Common myeloid progenitor, CD34-positive (primary cell): Measurements from ENCODE around the gene SMPDL3B.

Experiments used
- CTCF ChIA-PET: fragments of 350-600 bp; sonication (Branson Sonifier 250); formaldehyde crosslinking; loops from one replicate; lab custom pipeline; 2021; ENCODE audit warnings: antibody characterized with exemption; lab: Charles Lee
- POLR2A ChIA-PET: fragments of 350-600 bp; sonication (Branson Sonifier 250); formaldehyde crosslinking; loops from one replicate; lab custom pipeline; 2021; ENCODE audit warnings: antibody characterized with exemption; lab: Charles Lee
- DNase-seq, 3 donors: peaks; one replicate each; pipeline versions ENCODE4 v3.0.0 to v3.0.0-alpha.2; 2013
- H3K27ac ChIP-seq, 2 experiments: 1 replicate in 1 of 2; 2 replicates in 1 of 2; pipeline ENCODE4 v1.7.0; 2013; ENCODE audit warnings: inconsistent platforms in 2 of 2, low read length in 2 of 2, mild to moderate bottlenecking in 2 of 2, low read depth in 1 of 2, moderate library complexity in 1 of 2; ENCODE audit not compliant: severe bottlenecking in 2 of 2, insufficient read depth in 1 of 2, poor library complexity in 1 of 2
- H3K27me3 ChIP-seq, 5 experiments: replicated peaks in 2 of 5; 1 replicate in 3 of 5; 2 replicates in 2 of 5; pipeline versions ENCODE4 v1.6.1 to v1.7.0; 2013; ENCODE audit warnings: low read length in 4 of 5, mild to moderate bottlenecking in 2 of 5, moderate library complexity in 2 of 5, inconsistent platforms in 1 of 5; ENCODE audit not compliant: insufficient read depth in 5 of 5, control insufficient read depth in 4 of 5
- H3K36me3 ChIP-seq, 4 experiments: 1 replicate in 2 of 4; 2 replicates in 2 of 4; pipeline versions ENCODE4 v1.6.1 to v1.7.0; 2013; ENCODE audit warnings: low read length in 3 of 4, control low read depth in 1 of 4, mild to moderate bottlenecking in 1 of 4; ENCODE audit not compliant: control insufficient read depth in 4 of 4, insufficient read depth in 4 of 4
- H3K4me1 ChIP-seq, 4 experiments: 1 replicate in 3 of 4; 2 replicates in 1 of 4; pipeline versions ENCODE4 v1.6.1 to v1.7.1; 2013; ENCODE audit warnings: low read length in 3 of 4, mild to moderate bottlenecking in 3 of 4, control low read depth in 1 of 4, inconsistent platforms in 1 of 4, moderate library complexity in 1 of 4; ENCODE audit not compliant: control insufficient read depth in 4 of 4, insufficient read depth in 4 of 4; ENCODE audit errors: control extremely low read depth in 1 of 4
- H3K4me3 ChIP-seq, 7 experiments: 1 replicate in 4 of 7; 2 replicates in 3 of 7; pipeline versions ENCODE4 v1.5.1 to v1.7.0; 2013; ENCODE audit warnings: mild to moderate bottlenecking in 7 of 7, low read length in 6 of 7, moderate library complexity in 6 of 7, inconsistent platforms in 2 of 7, low read depth in 2 of 7, control low read depth in 1 of 7; ENCODE audit not compliant: insufficient read depth in 4 of 7, control insufficient read depth in 1 of 7; ENCODE audit errors: extremely low read depth in 1 of 7
- H3K9me3 ChIP-seq, 5 experiments: 1 replicate in 4 of 5; 2 replicates in 1 of 5; pipeline versions ENCODE4 v1.6.1 to v1.7.1; 2013; ENCODE audit warnings: low read length in 4 of 5, mild to moderate bottlenecking in 2 of 5, inconsistent platforms in 1 of 5, low read depth in 1 of 5, moderate library complexity in 1 of 5; ENCODE audit not compliant: control insufficient read depth in 4 of 5, insufficient read depth in 2 of 5; ENCODE audit errors: control extremely low read depth in 1 of 5
- WGBS: methylation state at CpG from one replicate; pipeline ENCODE4 v1.1.5; 2013; ENCODE audit not compliant: insufficient coverage; 5-methylcytosine and 5-hydroxymethylcytosine counted together

The SMPDL3B gene

DNA sequence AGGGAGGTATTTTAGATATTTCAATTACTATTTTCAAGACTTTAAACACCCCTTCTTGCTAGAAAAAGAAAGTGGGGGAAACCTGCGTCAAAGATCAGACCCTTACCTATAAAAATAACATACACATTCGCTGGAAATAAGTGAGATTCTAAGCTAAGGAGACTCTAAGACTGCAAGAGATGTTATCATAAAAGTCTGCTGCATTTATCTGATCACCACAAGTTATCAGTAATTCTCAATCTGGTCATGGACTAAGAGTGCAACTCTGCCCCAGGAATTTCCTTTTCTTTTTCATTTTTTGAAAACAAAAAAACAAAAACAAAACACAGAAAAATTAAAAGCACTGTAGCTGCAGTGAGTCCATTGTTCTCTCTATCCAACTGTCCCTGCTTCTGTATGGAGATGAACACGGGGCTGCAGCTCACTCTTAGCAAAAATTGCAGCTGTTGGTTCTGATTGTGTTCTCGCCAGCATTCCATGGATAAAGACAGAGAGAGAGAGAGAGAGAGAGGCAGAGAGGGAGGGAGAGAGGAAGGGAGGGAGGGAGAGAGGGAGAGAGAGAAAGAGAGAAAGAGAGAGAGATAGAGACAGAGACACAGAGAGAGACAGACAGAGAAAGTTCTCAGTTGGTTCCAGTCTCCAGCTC is 39.1 kb downstream of the SMPDL3B start:
- WGBS = 100% methylated on average over 2 of the region's 4 CpGs
- no peaks in the 10 kb centered on the region for H3K27me3 ChIP-seq
- no peak overlapping the region for H3K27ac ChIP-seq
- DNase-seq = no peak
- H3K36me3 ChIP-seq = peaks cover 9 to 54% (median 29%) of the 10 kb centered on the region in 4 experiments
- ChIA-PET CTCF (interaction anchor here (0.7 to 5.8 kb wide), 10 partner anchors 7 to 116 kb away, joined by 3 to 40 read pairs (median 4); partner anchors contain the start of gene XKR8), POLR2A (interaction anchor here (0.6 kb wide), 1 partner anchor 50 kb away, joined by 6 read pairs; no protein-coding TSS in a partner anchor)
- H3K4me1 ChIP-seq = peaks cover 0 to 2% (median 0%) of the 10 kb centered on the region in 4 experiments
- no peaks in the 10 kb centered on the region for H3K9me3 ChIP-seq
- H3K4me3 ChIP-seq = no peak overlapping the region

DNA sequence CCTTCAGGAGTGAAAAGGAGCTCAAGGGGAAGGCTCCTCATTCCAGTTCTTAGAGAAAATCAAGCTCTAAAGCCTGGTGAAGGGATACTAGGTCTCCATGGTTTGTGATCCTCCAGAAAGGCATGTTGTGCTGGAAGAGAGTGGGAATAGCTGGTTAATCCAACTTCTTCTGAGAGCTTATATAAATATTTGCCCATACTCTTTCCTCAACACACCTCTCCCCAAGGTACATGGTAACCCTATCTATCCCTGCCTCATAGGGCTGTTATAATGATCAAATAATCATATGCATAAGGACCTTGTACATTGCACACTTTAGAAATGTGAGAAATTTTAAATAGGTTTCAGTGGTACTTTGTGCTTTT is 39.6 kb downstream of the SMPDL3B start:
- Histone ChIP-seq H3K4me3 (no peak overlapping the region), H3K36me3 (peaks cover 9 to 56% (median 29%) of the 10 kb centered on the region in 4 experiments)
- CTCF ChIA-PET = interaction anchor here (0.8 to 5.8 kb wide), 8 partner anchors 13 to 117 kb away, joined by 3 to 40 read pairs (median 4); partner anchors contain the start of gene XKR8

DNA sequence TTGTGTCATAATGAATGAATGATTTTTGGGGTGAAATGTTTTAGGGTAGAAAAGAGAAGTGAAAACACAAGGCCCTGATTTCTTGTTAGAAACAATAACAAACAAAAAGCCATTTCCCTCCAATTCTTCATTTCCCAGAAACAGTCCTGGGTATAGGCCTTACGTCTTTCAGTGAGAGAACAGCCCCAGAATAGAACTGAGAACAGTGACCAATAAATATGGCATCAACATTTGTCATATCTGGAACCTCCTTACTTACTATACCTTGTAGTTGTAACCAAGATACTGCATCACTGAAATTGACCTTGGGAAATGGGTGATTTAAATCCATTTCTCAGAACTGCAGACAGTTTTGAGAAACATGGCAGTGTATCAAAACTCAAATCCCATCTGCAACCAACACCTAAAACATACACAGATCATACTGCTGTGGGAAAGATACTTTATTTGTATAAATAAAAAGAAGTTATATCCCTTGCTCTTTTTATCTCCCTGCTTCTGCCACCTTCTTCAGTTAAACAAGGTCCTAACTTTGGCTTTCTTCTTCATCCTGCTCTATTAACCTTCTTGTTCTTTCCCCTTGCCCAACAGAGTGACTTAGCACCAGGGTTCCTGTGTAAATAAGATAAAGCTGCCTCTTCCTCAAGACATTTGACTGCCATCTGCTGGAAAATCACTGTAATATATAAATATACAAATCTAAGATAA is 44.5 kb downstream of the SMPDL3B start:
- no peaks in the 10 kb centered on the region for H3K9me3 ChIP-seq
- peaks cover 0 to 9% (median 4%) of the 10 kb centered on the region in 4 experiments for H3K4me1 ChIP-seq
- H3K4me3 ChIP-seq = no peak overlapping the region
- ChIA-PET CTCF (interaction anchor here (1.0 to 5.0 kb wide), 13 partner anchors 13 to 145 kb away, joined by 3 to 43 read pairs (median 4); partner anchors contain the start of gene XKR8), POLR2A (interaction anchor here (0.8 kb wide), 1 partner anchor 122 kb away, joined by 3 read pairs; no protein-coding TSS in a partner anchor)
- peaks cover 6 to 22% (median 11%) of the 10 kb centered on the region in 4 experiments for H3K36me3 ChIP-seq
- 83% methylated on average over 1 of the region's 1 CpG for WGBS
- no peaks in the 10 kb centered on the region for H3K27me3 ChIP-seq
- H3K27ac ChIP-seq = peak overlapping the region in 1 of 2 experiments; percentile 72
- peak; percentile 82 to 89 (median 88) for DNase-seq

More for the DNA sequence above, 39.6 kb downstream of the SMPDL3B start:
- no peak for DNase-seq
- no peak overlapping the region for H3K27ac ChIP-seq
- POLR2A ChIA-PET = interaction anchor here (0.6 kb wide), 1 partner anchor 50 kb away, joined by 6 read pairs; no protein-coding TSS in a partner anchor
- H3K9me3 ChIP-seq = no peaks in the 10 kb centered on the region
- H3K4me1 ChIP-seq = peaks cover 0 to 7% (median 1%) of the 10 kb centered on the region in 4 experiments
- H3K27me3 ChIP-seq = no peaks in the 10 kb centered on the region

DNA sequence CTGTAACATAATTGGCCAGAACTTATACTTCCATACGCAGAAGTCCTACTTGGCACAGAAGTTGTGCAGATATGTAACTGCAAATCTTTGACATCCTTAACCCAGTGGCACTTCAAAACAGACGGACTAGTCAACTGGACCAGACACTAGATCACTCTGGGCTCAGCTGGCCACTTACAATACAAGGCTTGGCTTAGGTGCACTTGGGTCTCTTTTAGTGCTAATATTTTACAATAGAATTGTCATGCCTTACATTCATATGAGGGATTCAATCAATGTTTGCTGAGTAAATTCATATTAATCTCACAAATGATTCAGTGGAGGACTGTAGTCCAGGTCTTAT is 45.0 kb downstream of the SMPDL3B start:
- peaks cover 0 to 9% (median 4%) of the 10 kb centered on the region in 4 experiments for H3K4me1 ChIP-seq
- H3K9me3 ChIP-seq = no peaks in the 10 kb centered on the region
- H3K27ac ChIP-seq = no peak overlapping the region
- ChIA-PET CTCF (interaction anchor here (0.7 to 5.0 kb wide), 16 partner anchors 8 to 284 kb away, joined by 3 to 43 read pairs (median 4); partner anchors contain the start of gene XKR8), POLR2A (no interaction called here)
- WGBS = 0% methylated on average over 1 of the region's 2 CpGs
- H3K4me3 ChIP-seq = no peak overlapping the region
- H3K27me3 ChIP-seq = no peaks in the 10 kb centered on the region
- peaks cover 6 to 17% (median 9%) of the 10 kb centered on the region in 4 experiments for H3K36me3 ChIP-seq
- DNase-seq = no peak

DNA sequence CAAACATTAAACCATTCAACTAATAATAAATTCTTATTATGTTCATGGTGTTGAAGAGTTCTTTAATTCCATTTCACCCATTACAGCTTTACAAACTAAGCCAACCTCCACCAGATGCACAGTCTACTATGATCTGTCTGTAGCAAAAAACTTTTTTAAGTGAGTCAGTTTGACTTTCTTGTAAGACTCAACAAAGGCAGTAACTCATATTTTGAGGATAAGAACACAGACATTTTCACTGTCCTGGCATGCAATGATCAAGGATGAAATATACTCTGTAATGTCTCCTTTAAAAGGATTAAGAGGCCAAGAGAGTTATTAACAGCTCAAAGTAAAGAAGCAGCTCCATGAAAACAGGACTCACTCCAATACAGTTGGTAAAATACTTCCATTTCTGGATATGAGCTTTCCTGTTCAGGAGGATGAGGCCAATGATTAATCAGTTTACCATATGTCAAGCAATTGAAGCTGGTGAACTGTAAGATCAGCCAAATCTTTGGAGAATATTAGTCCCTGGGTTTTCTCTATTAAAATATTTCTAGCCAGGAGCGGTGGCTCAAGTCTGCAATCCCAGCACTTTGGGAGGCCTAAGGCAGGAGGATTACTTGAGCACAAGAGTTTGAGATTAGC is 45.5 kb downstream of the SMPDL3B start:
- POLR2A ChIA-PET = no interaction called here
- CTCF ChIA-PET = interaction anchor here (0.7 to 5.0 kb wide), 16 partner anchors 7 to 284 kb away, joined by 3 to 43 read pairs (median 3); partner anchors contain the start of gene XKR8
- Histone ChIP-seq H3K4me3 (no peak overlapping the region), H3K36me3 (peaks cover 7 to 17% (median 9%) of the 10 kb centered on the region in 4 experiments), H3K27ac (no peak overlapping the region), H3K9me3 (no peaks in the 10 kb centered on the region), H3K27me3 (no peaks in the 10 kb centered on the region), H3K4me1 (peaks cover 0 to 9% (median 4%) of the 10 kb centered on the region in 4 experiments)
- no CpG with 5 or more reads among the region's 1 CpG for WGBS
- DNase-seq = no peak

DNA sequence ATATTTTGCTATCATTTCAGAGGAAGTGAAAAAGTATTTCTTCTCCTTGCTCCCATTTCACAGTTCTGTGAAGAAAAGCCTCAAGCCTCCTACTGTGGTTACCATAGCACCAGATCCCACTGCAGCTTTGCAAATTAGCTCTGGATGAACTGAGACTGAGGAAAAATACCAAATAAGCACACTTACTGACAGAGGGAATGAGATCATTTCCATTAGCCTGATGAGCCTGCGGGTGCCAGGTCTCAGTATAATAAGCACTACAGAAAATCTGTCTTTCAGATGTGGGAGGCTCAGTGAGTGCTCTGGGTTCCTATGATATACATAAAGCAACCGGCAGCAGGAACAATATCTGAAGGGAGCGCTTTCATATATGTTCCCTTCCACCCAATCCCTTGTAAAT is 46.3 kb downstream of the SMPDL3B start:
- H3K27ac ChIP-seq = no peak overlapping the region
- CTCF ChIA-PET = interaction anchor here (1.1 to 5.0 kb wide), 10 partner anchors 8 to 283 kb away, joined by 3 to 43 read pairs (median 4); partner anchors contain the start of gene XKR8

More for the DNA sequence above, 46.3 kb downstream of the SMPDL3B start:
- no peak for DNase-seq
- 100% methylated on average over 1 of the region's 3 CpGs for WGBS
- Histone ChIP-seq H3K27me3 (no peaks in the 10 kb centered on the region), H3K4me3 (no peak overlapping the region), H3K9me3 (no peaks in the 10 kb centered on the region), H3K4me1 (peaks cover 0 to 9% (median 4%) of the 10 kb centered on the region in 4 experiments), H3K36me3 (peaks cover 6 to 17% (median 8%) of the 10 kb centered on the region in 4 experiments)
- POLR2A ChIA-PET = no interaction called here
